ENCODE results near the gene ZPBP2. TPM values are rescaled to one million over a fixed set of nuclear protein-coding genes. Genes with fewer than 3 reads are reported as not detected.

ZPBP2 gene
- total and polyA plus RNA-seq, 9 of the 15 experiments (the other 6 are each of a cell fraction or from before 2014, with no cell fraction given): not detected

DNA sequence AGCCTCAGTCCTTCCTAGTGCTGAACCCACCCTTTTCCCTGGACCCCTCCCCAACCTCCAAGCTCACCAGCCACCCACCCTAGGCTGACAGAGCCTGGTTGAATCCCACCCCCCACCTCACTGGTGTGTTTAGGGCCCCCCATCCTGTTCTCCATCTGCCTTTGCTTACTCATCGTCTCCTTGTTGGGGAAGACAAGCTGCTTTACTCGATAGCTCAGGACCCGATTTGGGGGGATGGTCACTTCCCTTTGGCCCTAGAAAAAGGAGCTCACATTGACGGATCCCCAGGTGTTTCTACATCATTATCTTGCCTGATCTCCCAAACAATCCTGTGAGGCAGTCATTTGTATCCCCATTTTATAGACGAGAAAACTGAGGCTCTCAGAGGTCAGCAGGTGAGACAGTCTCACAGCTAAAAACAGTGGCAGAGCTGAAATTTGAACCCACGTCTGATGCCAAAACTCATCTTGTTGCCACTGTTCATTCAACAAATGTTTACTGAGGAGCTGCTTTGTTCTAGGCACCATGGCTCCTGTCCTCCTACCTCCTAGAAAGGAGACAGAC lies 40.9 kb downstream of the ZPBP2 start:
- Histone ChIP-seq H3K27me3 (ENCODE audit: control insufficient read depth in 2 of 2, insufficient read depth in 2 of 2, low read length in 2 of 2) (no peaks in the 10 kb centered on the region), H3K9me1 (ENCODE audit: control insufficient read depth, insufficient read depth, low read length) (no peaks in the 10 kb centered on the region), H3K4me3 (no peak overlapping the region), H3K36me3 (ENCODE audit: control insufficient read depth, insufficient read depth, low read length) (no peaks in the 10 kb centered on the region), H3K9ac (ENCODE audit: insufficient read depth in 1 of 2, low read depth in 2 of 2, low read length in 2 of 2) (no peak overlapping the region; a peak in 1 of 4 replicates), H2AFZ (ENCODE audit: low read depth, low read length) (no peak overlapping the region), H4K20me1 (replicated peaks; ENCODE audit: control insufficient read depth, insufficient read depth, low read length) (no peaks in the 10 kb centered on the region), H3K27ac (ENCODE audit: extremely low read depth, low read depth, low read length) (no peak overlapping the region), H3K4me1 (replicated peaks in 1 of 2; ENCODE audit: control insufficient read depth in 2 of 2, insufficient read depth in 2 of 2, low read length in 2 of 2) (peaks cover 2 to 3% of the 10 kb centered on the region in 2 experiments; a peak in 2 of 5 replicates), H3K79me2 (ENCODE audit: control insufficient read depth, insufficient read depth, low read length) (no peaks in the 10 kb centered on the region), H3K4me2 (ENCODE audit: insufficient read depth, low read length) (no peak overlapping the region), H3K9me3 (replicated peaks; ENCODE audit: control insufficient read depth, insufficient read depth, low read depth, low read length) (no peaks in the 10 kb centered on the region)
- ChIA-PET POLR2A (interaction anchor here (0.8 to 1.9 kb wide), 2 partner anchors 9 to 11 kb away, joined by 3 to 7 read pairs; no protein-coding TSS in a partner anchor), CTCF (ENCODE audit: low intra/inter-chr PET ratio) (no interaction called here)
- DNase-seq (ENCODE audit: extremely low read depth in 1 of 4, low spot score in 3 of 4): peak in 1 of 4 experiments; percentile 30
- no peak for ATAC-seq
- FAIRE-seq: no peak
- intact Hi-C loops (cut with micrococcal nuclease): no loop called here
- 33% methylated on average over 6 of the region's 6 CpGs for WGBS (ENCODE audit: insufficient coverage, low coverage, missing lambda C conversion rate)
- BruUV-seq (replicated peaks): no TSS peak
- in situ Hi-C loops (cut with MboI): no loop called here
- no peak for TF ChIP-seq ZNF551 (CRISPR knock-in tag; IDR thresholded peaks at IDR 0.05)
- TF ChIP-seq KDM1A (IDR thresholded peaks at IDR 0.05): peak; percentile 52 to 75
- TF ChIP-seq, protein P1, sequence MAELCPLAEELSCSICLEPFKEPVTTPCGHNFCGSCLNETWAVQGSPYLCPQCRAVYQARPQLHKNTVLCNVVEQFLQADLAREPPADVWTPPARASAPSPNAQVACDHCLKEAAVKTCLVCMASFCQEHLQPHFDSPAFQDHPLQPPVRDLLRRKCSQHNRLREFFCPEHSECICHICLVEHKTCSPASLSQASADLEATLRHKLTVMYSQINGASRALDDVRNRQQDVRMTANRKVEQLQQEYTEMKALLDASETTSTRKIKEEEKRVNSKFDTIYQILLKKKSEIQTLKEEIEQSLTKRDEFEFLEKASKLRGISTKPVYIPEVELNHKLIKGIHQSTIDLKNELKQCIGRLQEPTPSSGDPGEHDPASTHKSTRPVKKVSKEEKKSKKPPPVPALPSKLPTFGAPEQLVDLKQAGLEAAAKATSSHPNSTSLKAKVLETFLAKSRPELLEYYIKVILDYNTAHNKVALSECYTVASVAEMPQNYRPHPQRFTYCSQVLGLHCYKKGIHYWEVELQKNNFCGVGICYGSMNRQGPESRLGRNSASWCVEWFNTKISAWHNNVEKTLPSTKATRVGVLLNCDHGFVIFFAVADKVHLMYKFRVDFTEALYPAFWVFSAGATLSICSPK (IDR thresholded peaks at IDR 0.05; ENCODE audit: borderline replicate concordance): no peak
- TF ChIP-seq, protein P2, sequence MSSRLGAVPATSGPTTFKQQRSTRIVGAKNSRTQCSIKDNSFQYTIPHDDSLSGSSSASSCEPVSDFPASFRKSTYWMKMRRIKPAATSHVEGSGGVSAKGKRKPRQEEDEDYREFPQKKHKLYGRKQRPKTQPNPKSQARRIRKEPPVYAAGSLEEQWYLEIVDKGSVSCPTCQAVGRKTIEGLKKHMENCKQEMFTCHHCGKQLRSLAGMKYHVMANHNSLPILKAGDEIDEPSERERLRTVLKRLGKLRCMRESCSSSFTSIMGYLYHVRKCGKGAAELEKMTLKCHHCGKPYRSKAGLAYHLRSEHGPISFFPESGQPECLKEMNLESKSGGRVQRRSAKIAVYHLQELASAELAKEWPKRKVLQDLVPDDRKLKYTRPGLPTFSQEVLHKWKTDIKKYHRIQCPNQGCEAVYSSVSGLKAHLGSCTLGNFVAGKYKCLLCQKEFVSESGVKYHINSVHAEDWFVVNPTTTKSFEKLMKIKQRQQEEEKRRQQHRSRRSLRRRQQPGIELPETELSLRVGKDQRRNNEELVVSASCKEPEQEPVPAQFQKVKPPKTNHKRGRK (tag; IDR thresholded peaks at IDR 0.05): no peak
- TF ChIP-seq RBM25 (IDR thresholded peaks at IDR 0.05; ENCODE audit: low read depth, low read length, severe bottlenecking): peak; percentile 90
- TF ChIP-seq CBFA2T3 (IDR thresholded peaks at IDR 0.05): peak; percentile 27; the same call in 1 of the 2 replicates
- no peak for TF ChIP-seq PHTF2 (CRISPR knock-in tag; IDR thresholded peaks at IDR 0.05)
- no peak for TF ChIP-seq RFX5 (IDR thresholded peaks at IDR 0.05; ENCODE audit: low read depth, low read length)
- no peak for TF ChIP-seq HMG20B (CRISPR knock-in tag; IDR thresholded peaks at IDR 0.05)
- TF ChIP-seq, protein P3, sequence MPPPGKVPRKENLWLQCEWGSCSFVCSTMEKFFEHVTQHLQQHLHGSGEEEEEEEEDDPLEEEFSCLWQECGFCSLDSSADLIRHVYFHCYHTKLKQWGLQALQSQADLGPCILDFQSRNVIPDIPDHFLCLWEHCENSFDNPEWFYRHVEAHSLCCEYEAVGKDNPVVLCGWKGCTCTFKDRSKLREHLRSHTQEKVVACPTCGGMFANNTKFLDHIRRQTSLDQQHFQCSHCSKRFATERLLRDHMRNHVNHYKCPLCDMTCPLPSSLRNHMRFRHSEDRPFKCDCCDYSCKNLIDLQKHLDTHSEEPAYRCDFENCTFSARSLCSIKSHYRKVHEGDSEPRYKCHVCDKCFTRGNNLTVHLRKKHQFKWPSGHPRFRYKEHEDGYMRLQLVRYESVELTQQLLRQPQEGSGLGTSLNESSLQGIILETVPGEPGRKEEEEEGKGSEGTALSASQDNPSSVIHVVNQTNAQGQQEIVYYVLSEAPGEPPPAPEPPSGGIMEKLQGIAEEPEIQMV (tag; conservative IDR thresholded peaks at IDR 0.05; ENCODE audit: low read depth): no peak
- no peak for TF ChIP-seq PTTG1 (tag; IDR thresholded peaks at IDR 0.05; ENCODE audit: low read depth)
- TF ChIP-seq, protein P4, sequence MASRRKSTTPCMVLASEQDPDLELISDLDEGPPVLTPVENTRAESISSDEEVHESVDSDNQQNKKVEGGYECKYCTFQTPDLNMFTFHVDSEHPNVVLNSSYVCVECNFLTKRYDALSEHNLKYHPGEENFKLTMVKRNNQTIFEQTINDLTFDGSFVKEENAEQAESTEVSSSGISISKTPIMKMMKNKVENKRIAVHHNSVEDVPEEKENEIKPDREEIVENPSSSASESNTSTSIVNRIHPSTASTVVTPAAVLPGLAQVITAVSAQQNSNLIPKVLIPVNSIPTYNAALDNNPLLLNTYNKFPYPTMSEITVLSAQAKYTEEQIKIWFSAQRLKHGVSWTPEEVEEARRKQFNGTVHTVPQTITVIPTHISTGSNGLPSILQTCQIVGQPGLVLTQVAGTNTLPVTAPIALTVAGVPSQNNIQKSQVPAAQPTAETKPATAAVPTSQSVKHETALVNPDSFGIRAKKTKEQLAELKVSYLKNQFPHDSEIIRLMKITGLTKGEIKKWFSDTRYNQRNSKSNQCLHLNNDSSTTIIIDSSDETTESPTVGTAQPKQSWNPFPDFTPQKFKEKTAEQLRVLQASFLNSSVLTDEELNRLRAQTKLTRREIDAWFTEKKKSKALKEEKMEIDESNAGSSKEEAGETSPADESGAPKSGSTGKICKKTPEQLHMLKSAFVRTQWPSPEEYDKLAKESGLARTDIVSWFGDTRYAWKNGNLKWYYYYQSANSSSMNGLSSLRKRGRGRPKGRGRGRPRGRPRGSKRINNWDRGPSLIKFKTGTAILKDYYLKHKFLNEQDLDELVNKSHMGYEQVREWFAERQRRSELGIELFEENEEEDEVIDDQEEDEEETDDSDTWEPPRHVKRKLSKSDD (conservative IDR thresholded peaks at IDR 0.05; ENCODE audit: low read length): no peak
- TF ChIP-seq POLR2H (tag; IDR thresholded peaks at IDR 0.05; ENCODE audit: low read depth): no peak
- TF ChIP-seq TAL1 (IDR thresholded peaks at IDR 0.05): no peak
- peak; percentile 88 for TF ChIP-seq ESRRA (IDR thresholded peaks at IDR 0.05; ENCODE audit: borderline replicate concordance, low read depth)

Measured in K562 (cell line).